Measurements from ENCODE around the gene OR2A5.
"Not testable (repeated sequence)": the region's sequence is repeated elsewhere in the genome, so short reads cannot be mapped to it uniquely, and the experiment has no call there.

OR2A5 gene

GRCh38 chr7:144032985-144033709 is 15.6 kb upstream of the OR2A5 start:
- in situ Hi-C loops (cut with MboI; ENCODE audit: low sequenced_read_pairs): no loop called here

GRCh38 chr7:144035385-144035784 is 13.4 kb upstream of the OR2A5 start:
- in situ Hi-C loops (cut with MboI; ENCODE audit: low sequenced_read_pairs): no loop called here

- in situ Hi-C loops (cut with MboI; ENCODE audit: low sequenced_read_pairs): no loop called here
These were observed 12.4 kb upstream of the OR2A5 start for GRCh38 chr7:144036302-144036885.

- in situ Hi-C loops (cut with MboI; ENCODE audit: low sequenced_read_pairs): no loop called here
These were observed 11.2 kb upstream of the OR2A5 start for GRCh38 chr7:144037414-144038035.

- in situ Hi-C loops (cut with MboI; ENCODE audit: low sequenced_read_pairs): no loop called here
These were observed 9.9 kb upstream of the OR2A5 start for GRCh38 chr7:144038887-144039286.

- in situ Hi-C loops (cut with MboI; ENCODE audit: low sequenced_read_pairs): no loop called here
These were observed 743 bp downstream of the OR2A5 start for GRCh38 chr7:144049491-144049890.

- in situ Hi-C loops (cut with MboI; ENCODE audit: low sequenced_read_pairs): no loop called here
These were observed 1.3 kb downstream of the OR2A5 start for GRCh38 chr7:144050093-144050492.

GRCh38 chr7:144050884-144051283 is 2.1 kb downstream of the OR2A5 start:
- in situ Hi-C loops (cut with MboI; ENCODE audit: low sequenced_read_pairs): not testable (repeated sequence)

GRCh38 chr7:144057954-144058353 is 9.2 kb downstream of the OR2A5 start:
- in situ Hi-C loops (cut with MboI; ENCODE audit: low sequenced_read_pairs): no loop called here

GRCh38 chr7:144063710-144064109 is 15.0 kb downstream of the OR2A5 start:
- in situ Hi-C loops (cut with MboI; ENCODE audit: low sequenced_read_pairs): no loop called here

- in situ Hi-C loops (cut with MboI; ENCODE audit: low sequenced_read_pairs): no loop called here
These were observed 20.8 kb downstream of the OR2A5 start, which contains the start of gene OR2A25 for GRCh38 chr7:144069511-144069910. Gene OR2A25 (plus strand): TSS chr7:144069811. CDS start chr7:144074220, 4,409 bp downstream.

- in situ Hi-C loops (cut with MboI; ENCODE audit: low sequenced_read_pairs): no loop called here
These were observed 21.2 kb downstream of the OR2A5 start for GRCh38 chr7:144069953-144070352.

- in situ Hi-C loops (cut with MboI; ENCODE audit: low sequenced_read_pairs): no loop called here
These were observed 25.6 kb downstream of the OR2A5 start for GRCh38 chr7:144074374-144074773.

GRCh38 chr7:144085978-144086377 is 37.2 kb downstream of the OR2A5 start, which contains the start of gene OR2A12:
Gene OR2A12 (plus strand): TSS chr7:144086278. CDS start chr7:144095108, 8,830 bp downstream.
- in situ Hi-C loops (cut with MboI; ENCODE audit: low sequenced_read_pairs): no loop called here

- in situ Hi-C loops (cut with MboI; ENCODE audit: low sequenced_read_pairs): no loop called here
These were observed 38.0 kb downstream of the OR2A5 start for GRCh38 chr7:144086730-144087129.

GRCh38 chr7:144087230-144087629 is 38.5 kb downstream of the OR2A5 start:
- in situ Hi-C loops (cut with MboI; ENCODE audit: low sequenced_read_pairs): no loop called here

GRCh38 chr7:144090667-144091066 is 41.9 kb downstream of the OR2A5 start:
- in situ Hi-C loops (cut with MboI; ENCODE audit: low sequenced_read_pairs): no loop called here

- in situ Hi-C loops (cut with MboI; ENCODE audit: low sequenced_read_pairs): no loop called here
These were observed 50.0 kb downstream of the OR2A5 start for GRCh38 chr7:144098776-144099175.

GRCh38 chr7:144100607-144101006 is 51.9 kb downstream of the OR2A5 start:
- in situ Hi-C loops (cut with MboI; ENCODE audit: low sequenced_read_pairs): no loop called here

GRCh38 chr7:144102041-144102440 is 53.3 kb downstream of the OR2A5 start:
- in situ Hi-C loops (cut with MboI; ENCODE audit: low sequenced_read_pairs): no loop called here

- in situ Hi-C loops (cut with MboI; ENCODE audit: low sequenced_read_pairs): no loop called here
These were observed 56.5 kb downstream of the OR2A5 start for GRCh38 chr7:144105211-144105610.

Measured in HL-60/S4 treated with retinoic acid at 250 ng/mL for 4 days and 3 days (cell line).